Measurements from ENCODE around the gene HNRNPLL. TPM values are rescaled to one million over a fixed set of nuclear protein-coding genes. Genes with fewer than 3 reads are reported as not detected.

HNRNPLL gene
- total RNA-seq, 1 experiment from 2014 or later, result 43.2 TPM

DNA sequence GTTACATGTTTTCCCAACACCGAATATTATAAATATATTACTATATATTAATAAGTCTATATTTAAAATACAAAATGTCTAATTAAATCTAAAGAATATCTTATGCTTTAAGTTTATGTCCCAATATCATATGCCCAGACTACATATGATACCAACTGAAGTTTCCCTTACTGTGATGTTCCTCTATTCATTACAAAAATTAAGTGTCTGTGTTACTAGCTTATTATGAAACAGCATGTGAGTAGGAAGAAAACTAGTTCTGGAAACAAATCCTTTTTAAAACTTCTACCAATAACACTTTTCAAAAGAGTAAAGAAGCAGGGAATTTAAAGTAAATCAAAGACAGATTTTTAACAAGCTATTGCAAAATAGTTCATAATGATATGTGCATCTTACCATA is 17.8 kb downstream of the HNRNPLL start:
- BruUV-seq (replicated peaks), result no TSS peak
- Histone ChIP-seq H3K27ac (ENCODE audit: low read depth, low read length) (no peak overlapping the region), H2AFZ (ENCODE audit: low read depth, low read length, poor library complexity, severe bottlenecking) (no peak overlapping the region), H3K9me3 (ENCODE audit: control insufficient read depth in 1 of 2, insufficient read depth in 1 of 2, low read depth in 1 of 2, low read length in 2 of 2) (no peaks in the 10 kb centered on the region), H4K20me1 (ENCODE audit: insufficient read depth) (no peaks in the 10 kb centered on the region), H3K79me2 (ENCODE audit: insufficient read depth, low read length) (peaks cover 30% of the 10 kb centered on the region), H3K4me2 (ENCODE audit: low read length) (no peak overlapping the region), H3K9me2 (ENCODE audit: insufficient read depth) (no peaks in the 10 kb centered on the region), H3K4me3 (replicated peaks in 1 of 2; ENCODE audit: low read depth in 1 of 2, low read length in 2 of 2) (no peak overlapping the region), H3K9ac (ENCODE audit: low read length) (no peak overlapping the region), H3K4me1 (ENCODE audit: control insufficient read depth in 1 of 2, insufficient read depth in 2 of 2, low read length in 2 of 2) (peaks cover 0 to 2% of the 10 kb centered on the region in 2 experiments; a peak in 1 of 4 replicates), H3K36me3 (ENCODE audit: control insufficient read depth in 1 of 2, insufficient read depth in 2 of 2, low read length in 2 of 2) (peaks cover 6% of the 10 kb centered on the region in 2 experiments; a peak in 3 of 4 replicates), H3K27me3 (ENCODE audit: insufficient read depth, low read length) (no peaks in the 10 kb centered on the region)
- CTCF ChIA-PET, result no interaction called here
- POLR2A ChIA-PET, result no interaction called here
- ATAC-seq, result no peak
- intact Hi-C loops (cut with micrococcal nuclease), result loop anchor here (2.0 to 5.0 kb wide), 4 partner anchors 134 to 268 kb away; no protein-coding TSS in a partner anchor
- no peak for DNase-seq (ENCODE audit: low read depth, low spot score)
- no peak for TF ChIP-seq JUND (IDR thresholded peaks at IDR 0.05)
- TF ChIP-seq MAX (IDR thresholded peaks at IDR 0.05), result no peak
- no peak for TF ChIP-seq POLR2A (IDR thresholded peaks at IDR 0.05; ENCODE audit: borderline replicate concordance, extremely low read depth, insufficient read depth, insufficient read length)
- TF ChIP-seq, protein P1, sequence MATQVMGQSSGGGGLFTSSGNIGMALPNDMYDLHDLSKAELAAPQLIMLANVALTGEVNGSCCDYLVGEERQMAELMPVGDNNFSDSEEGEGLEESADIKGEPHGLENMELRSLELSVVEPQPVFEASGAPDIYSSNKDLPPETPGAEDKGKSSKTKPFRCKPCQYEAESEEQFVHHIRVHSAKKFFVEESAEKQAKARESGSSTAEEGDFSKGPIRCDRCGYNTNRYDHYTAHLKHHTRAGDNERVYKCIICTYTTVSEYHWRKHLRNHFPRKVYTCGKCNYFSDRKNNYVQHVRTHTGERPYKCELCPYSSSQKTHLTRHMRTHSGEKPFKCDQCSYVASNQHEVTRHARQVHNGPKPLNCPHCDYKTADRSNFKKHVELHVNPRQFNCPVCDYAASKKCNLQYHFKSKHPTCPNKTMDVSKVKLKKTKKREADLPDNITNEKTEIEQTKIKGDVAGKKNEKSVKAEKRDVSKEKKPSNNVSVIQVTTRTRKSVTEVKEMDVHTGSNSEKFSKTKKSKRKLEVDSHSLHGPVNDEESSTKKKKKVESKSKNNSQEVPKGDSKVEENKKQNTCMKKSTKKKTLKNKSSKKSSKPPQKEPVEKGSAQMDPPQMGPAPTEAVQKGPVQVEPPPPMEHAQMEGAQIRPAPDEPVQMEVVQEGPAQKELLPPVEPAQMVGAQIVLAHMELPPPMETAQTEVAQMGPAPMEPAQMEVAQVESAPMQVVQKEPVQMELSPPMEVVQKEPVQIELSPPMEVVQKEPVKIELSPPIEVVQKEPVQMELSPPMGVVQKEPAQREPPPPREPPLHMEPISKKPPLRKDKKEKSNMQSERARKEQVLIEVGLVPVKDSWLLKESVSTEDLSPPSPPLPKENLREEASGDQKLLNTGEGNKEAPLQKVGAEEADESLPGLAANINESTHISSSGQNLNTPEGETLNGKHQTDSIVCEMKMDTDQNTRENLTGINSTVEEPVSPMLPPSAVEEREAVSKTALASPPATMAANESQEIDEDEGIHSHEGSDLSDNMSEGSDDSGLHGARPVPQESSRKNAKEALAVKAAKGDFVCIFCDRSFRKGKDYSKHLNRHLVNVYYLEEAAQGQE (IDR thresholded peaks at IDR 0.05; ENCODE audit: low read depth), result no peak
- TF ChIP-seq CEBPB (IDR thresholded peaks at IDR 0.05; ENCODE audit: low read depth), result no peak
- no peak for TF ChIP-seq TCF7L2 (IDR thresholded peaks at IDR 0.05; ENCODE audit: borderline replicate concordance, extremely low read depth, insufficient read depth, insufficient read length)
- no peak for TF ChIP-seq SP1 (IDR thresholded peaks at IDR 0.05; ENCODE audit: low read depth)
- TF ChIP-seq RAD21 (IDR thresholded peaks at IDR 0.05; ENCODE audit: low read depth), result no peak
- TF ChIP-seq SRF (IDR thresholded peaks at IDR 0.05; ENCODE audit: low read depth), result no peak
- TF ChIP-seq FOSL1 (IDR thresholded peaks at IDR 0.05; ENCODE audit: low read depth), result no peak
- no peak for TF ChIP-seq YY1 (IDR thresholded peaks at IDR 0.05; ENCODE audit: extremely low read depth, insufficient replicate concordance, low read depth, low read length)
- no peak for TF ChIP-seq EZH2phosphoT487 (IDR thresholded peaks at IDR 0.05; ENCODE audit: borderline replicate concordance)
- TF ChIP-seq ATF3 (IDR thresholded peaks at IDR 0.05), result no peak
- TF ChIP-seq ZFX (IDR thresholded peaks at IDR 0.05), result no peak
- no peak for TF ChIP-seq SIN3A (IDR thresholded peaks at IDR 0.05; ENCODE audit: low read depth)
- RAD21 ChIA-PET (ENCODE audit: low non-redundant PET in 1 of 2, low total read pairs in 2 of 2, uncharacterized antibody in 2 of 2, unreplicated experiment in 2 of 2), result no interaction called here
